ENCODE measurements around the gene EVI5. TPM values are rescaled to one million over a fixed set of nuclear protein-coding genes. Genes with fewer than 3 reads are reported as not detected.
"Not testable (repeated sequence)": the region's sequence is repeated elsewhere in the genome, so short reads cannot be mapped to it uniquely, and the experiment has no call there.

The EVI5 gene
- polyA plus RNA-seq, 3 donors: 7.6 to 19.4 (median 14.3) TPM

DNA sequence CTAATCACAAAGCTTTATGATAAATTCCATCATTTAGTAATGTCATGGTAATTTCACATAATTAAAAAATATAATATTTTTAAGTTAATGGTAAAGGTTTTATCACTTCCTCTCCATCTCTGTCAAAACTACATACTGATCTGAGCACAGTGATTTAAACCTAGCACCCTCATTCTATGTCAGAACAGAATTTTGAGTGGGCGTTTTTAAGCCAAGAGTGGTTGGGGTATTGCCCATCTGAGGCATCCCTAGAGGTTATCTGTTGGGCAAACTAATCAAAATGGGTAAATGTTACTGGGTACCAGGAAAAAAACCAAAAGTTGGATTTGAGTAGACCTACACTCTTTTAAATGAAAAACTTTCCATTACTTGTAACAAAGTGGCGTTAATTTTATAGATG lies 197.5 kb downstream of the EVI5 start:
- peaks cover 0 to 10% of the 10 kb centered on the region in 2 donors for H3K9me3 ChIP-seq (replicated peaks in 1 of 2; ENCODE audit: control insufficient read depth in 1 of 2, insufficient read depth in 1 of 2, low read length in 2 of 2)
- H2AFZ ChIP-seq (ENCODE audit: insufficient read depth, low read depth, low read length, poor library complexity, severe bottlenecking): no peak overlapping the region
- no peaks in the 10 kb centered on the region for H4K20me1 ChIP-seq (ENCODE audit: insufficient read depth, low read length)
- no peaks in the 10 kb centered on the region for H3K27me3 Mint-ChIP-seq (ENCODE audit: low read depth in 3 of 3)
- H3K27ac Mint-ChIP-seq: no peak overlapping the region
- peaks cover 35 to 40% of the 10 kb centered on the region in 2 donors for H3K36me3 Mint-ChIP-seq
- peaks cover 10 to 19% of the 10 kb centered on the region in 2 donors for H3K4me1 ChIP-seq (ENCODE audit: control insufficient read depth in 1 of 2, insufficient read depth in 2 of 2, low read length in 2 of 2)
- no peaks in the 10 kb centered on the region for H3K79me2 ChIP-seq (ENCODE audit: insufficient read depth, low read length)
- no peak overlapping the region for H3K4me3 ChIP-seq (replicated peaks in 1 of 3; ENCODE audit: low read depth in 2 of 3, low read length in 3 of 3)
- H3K9me3 Mint-ChIP-seq: peaks cover 9 to 29% (median 17%) of the 10 kb centered on the region in 7 donors
- H3K36me3 ChIP-seq (replicated peaks in 1 of 2; ENCODE audit: control insufficient read depth in 1 of 2, insufficient read depth in 2 of 2, low read length in 2 of 2): peaks cover under 1 to 7% of the 10 kb centered on the region in 2 donors
- peaks cover 25% of the 10 kb centered on the region for H3K4me1 Mint-ChIP-seq
- H3K4me2 ChIP-seq (replicated peaks; ENCODE audit: extremely low read depth, low read length, poor library complexity, severe bottlenecking): no peak overlapping the region
- H3K27me3 ChIP-seq (ENCODE audit: control insufficient read depth in 2 of 2, insufficient read depth in 2 of 2, low read length in 2 of 2): no peaks in the 10 kb centered on the region
- WGBS (ENCODE audit: insufficient coverage): 100% methylated on average over 1 of the region's 2 CpGs
- no peak for DNase-seq
- intact Hi-C loops (cut with micrococcal nuclease): no loop called here
- H3K27ac ChIP-seq (ENCODE audit: low read depth in 1 of 2, low read length in 2 of 2): no peak overlapping the region
- no peak overlapping the region for H3K4me3 Mint-ChIP-seq
- H3K9ac ChIP-seq (ENCODE audit: insufficient read depth, low read length, poor library complexity, severe bottlenecking): no peak overlapping the region
- TF ChIP-seq, protein P1, sequence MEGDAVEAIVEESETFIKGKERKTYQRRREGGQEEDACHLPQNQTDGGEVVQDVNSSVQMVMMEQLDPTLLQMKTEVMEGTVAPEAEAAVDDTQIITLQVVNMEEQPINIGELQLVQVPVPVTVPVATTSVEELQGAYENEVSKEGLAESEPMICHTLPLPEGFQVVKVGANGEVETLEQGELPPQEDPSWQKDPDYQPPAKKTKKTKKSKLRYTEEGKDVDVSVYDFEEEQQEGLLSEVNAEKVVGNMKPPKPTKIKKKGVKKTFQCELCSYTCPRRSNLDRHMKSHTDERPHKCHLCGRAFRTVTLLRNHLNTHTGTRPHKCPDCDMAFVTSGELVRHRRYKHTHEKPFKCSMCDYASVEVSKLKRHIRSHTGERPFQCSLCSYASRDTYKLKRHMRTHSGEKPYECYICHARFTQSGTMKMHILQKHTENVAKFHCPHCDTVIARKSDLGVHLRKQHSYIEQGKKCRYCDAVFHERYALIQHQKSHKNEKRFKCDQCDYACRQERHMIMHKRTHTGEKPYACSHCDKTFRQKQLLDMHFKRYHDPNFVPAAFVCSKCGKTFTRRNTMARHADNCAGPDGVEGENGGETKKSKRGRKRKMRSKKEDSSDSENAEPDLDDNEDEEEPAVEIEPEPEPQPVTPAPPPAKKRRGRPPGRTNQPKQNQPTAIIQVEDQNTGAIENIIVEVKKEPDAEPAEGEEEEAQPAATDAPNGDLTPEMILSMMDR (IDR thresholded peaks at IDR 0.05): no peak

DNA sequence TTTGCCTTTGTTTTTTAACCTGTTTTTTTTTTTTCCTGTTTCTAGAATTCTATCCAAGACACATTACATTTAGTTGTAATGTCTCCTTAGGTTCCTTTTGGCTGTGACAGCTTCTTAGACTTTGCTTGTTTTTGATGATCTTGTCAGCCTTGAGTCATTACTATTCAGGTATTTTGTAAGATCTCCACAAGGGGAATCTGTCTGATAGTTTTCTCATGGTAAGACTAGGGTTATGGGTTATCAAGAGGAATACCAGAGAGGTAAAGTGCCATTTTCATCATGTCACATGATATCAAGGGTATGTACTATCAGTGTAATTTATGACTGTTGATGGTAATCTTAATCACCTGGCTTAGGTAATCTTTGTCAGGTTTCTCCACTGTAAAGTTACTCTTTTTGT lies 199.1 kb downstream of the EVI5 start:
- H3K36me3 Mint-ChIP-seq: peaks cover 33 to 37% of the 10 kb centered on the region in 2 donors
- TF ChIP-seq, protein P1 (IDR thresholded peaks at IDR 0.05): no peak
- Histone ChIP-seq H3K9me3 (replicated peaks in 1 of 2; ENCODE audit: control insufficient read depth in 1 of 2, insufficient read depth in 1 of 2, low read length in 2 of 2) (peaks cover 0 to 10% of the 10 kb centered on the region in 2 donors), H3K36me3 (replicated peaks in 1 of 2; ENCODE audit: control insufficient read depth in 1 of 2, insufficient read depth in 2 of 2, low read length in 2 of 2) (peaks cover 8 to 22% of the 10 kb centered on the region in 2 donors), H3K4me1 (ENCODE audit: control insufficient read depth in 1 of 2, insufficient read depth in 2 of 2, low read length in 2 of 2) (peaks cover 10 to 19% of the 10 kb centered on the region in 2 donors), H3K27me3 (ENCODE audit: control insufficient read depth in 2 of 2, insufficient read depth in 2 of 2, low read length in 2 of 2) (no peaks in the 10 kb centered on the region), H3K27ac (ENCODE audit: low read depth in 1 of 2, low read length in 2 of 2) (no peak overlapping the region), H3K9ac (ENCODE audit: insufficient read depth, low read length, poor library complexity, severe bottlenecking) (no peak overlapping the region), H3K79me2 (ENCODE audit: insufficient read depth, low read length) (no peaks in the 10 kb centered on the region), H3K4me3 (replicated peaks in 1 of 3; ENCODE audit: low read depth in 2 of 3, low read length in 3 of 3) (no peak overlapping the region), H4K20me1 (ENCODE audit: insufficient read depth, low read length) (no peaks in the 10 kb centered on the region), H3K4me2 (replicated peaks; ENCODE audit: extremely low read depth, low read length, poor library complexity, severe bottlenecking) (no peak overlapping the region), H2AFZ (ENCODE audit: insufficient read depth, low read depth, low read length, poor library complexity, severe bottlenecking) (no peak overlapping the region)
- intact Hi-C loops (cut with micrococcal nuclease): no loop called here
- no peak for DNase-seq
- H3K9me3 Mint-ChIP-seq: peaks cover 9 to 21% (median 14%) of the 10 kb centered on the region in 7 donors
- H3K4me1 Mint-ChIP-seq: peaks cover 32% of the 10 kb centered on the region
- peak overlapping the region in 2 of 7 donors; percentile 18 to 77 for H3K27ac Mint-ChIP-seq
- no peaks in the 10 kb centered on the region for H3K27me3 Mint-ChIP-seq (ENCODE audit: low read depth in 3 of 3)
- H3K4me3 Mint-ChIP-seq: no peak overlapping the region

DNA sequence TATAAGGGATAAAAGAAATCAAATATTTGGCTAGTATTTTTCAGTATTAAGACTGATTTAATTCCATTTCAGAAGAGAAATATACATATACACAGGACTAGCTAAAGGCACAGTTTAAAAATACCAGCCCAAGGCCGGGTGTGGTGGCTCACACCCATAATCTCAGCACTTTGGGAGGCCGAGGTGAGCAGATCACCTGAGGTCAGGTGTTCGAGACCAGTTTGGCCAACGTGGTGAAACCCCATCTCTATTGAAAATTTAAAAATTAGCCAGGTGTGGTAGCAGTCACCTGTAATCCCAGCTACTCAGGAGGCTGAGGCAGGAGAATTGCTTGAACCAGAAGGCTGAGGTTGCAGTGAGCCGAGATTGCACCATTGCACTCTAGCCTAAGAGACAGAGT lies 200.1 kb downstream of the EVI5 start:
- intact Hi-C loops (cut with micrococcal nuclease); H3K4me3 ChIP-seq (replicated peaks in 1 of 3; ENCODE audit: low read depth in 2 of 3, low read length in 3 of 3); DNase-seq; H3K9me3 ChIP-seq (replicated peaks in 1 of 2; ENCODE audit: control insufficient read depth in 1 of 2, insufficient read depth in 1 of 2, low read length in 2 of 2); H2AFZ ChIP-seq (ENCODE audit: insufficient read depth, low read depth, low read length, poor library complexity, severe bottlenecking); H3K79me2 ChIP-seq (ENCODE audit: insufficient read depth, low read length); H3K27me3 ChIP-seq (ENCODE audit: control insufficient read depth in 2 of 2, insufficient read depth in 2 of 2, low read length in 2 of 2); H3K4me2 ChIP-seq (replicated peaks; ENCODE audit: extremely low read depth, low read length, poor library complexity, severe bottlenecking); H4K20me1 ChIP-seq (ENCODE audit: insufficient read depth, low read length); H3K27me3 Mint-ChIP-seq (ENCODE audit: low read depth in 3 of 3); H3K9ac ChIP-seq (ENCODE audit: insufficient read depth, low read length, poor library complexity, severe bottlenecking); H3K4me3 Mint-ChIP-seq; H3K27ac Mint-ChIP-seq: not testable (repeated sequence)
- H3K36me3 ChIP-seq (replicated peaks in 1 of 2; ENCODE audit: control insufficient read depth in 1 of 2, insufficient read depth in 2 of 2, low read length in 2 of 2): peaks cover 12 to 32% of the 10 kb centered on the region in 2 donors
- 100% methylated on average over 3 of the region's 5 CpGs for WGBS (ENCODE audit: insufficient coverage)
- H3K27ac ChIP-seq (ENCODE audit: low read depth in 1 of 2, low read length in 2 of 2): peak overlapping the region in 1 of 2 donors; percentile 67
- Mint-ChIP-seq H3K9me3 (peaks cover 2 to 12% (median 6%) of the 10 kb centered on the region in 7 donors), H3K4me1 (peaks cover 32% of the 10 kb centered on the region), H3K36me3 (peaks cover 28 to 34% of the 10 kb centered on the region in 2 donors)
- peaks cover 10 to 19% of the 10 kb centered on the region in 2 donors for H3K4me1 ChIP-seq (ENCODE audit: control insufficient read depth in 1 of 2, insufficient read depth in 2 of 2, low read length in 2 of 2)
